Measurements from ENCODE around the gene PTPN20.

- TF ChIP-seq CTCF (IDR thresholded peaks at IDR 0.05), result no peak
- no peak for TF ChIP-seq POLR2A (IDR thresholded peaks at IDR 0.05)
Measured at GRCh38 chr10:47008769-47009168, 97.5 kb downstream of the PTPN20 start.
